SK-N-SH (cell line): ENCODE measurements around the gene BAIAP2.

Experiments
- CHD2 ChIP-seq: fragments of 150-350 bp; IDR thresholded peaks from 2 replicates; pipeline ENCODE4 v1.6.1; 2018; ENCODE audit warnings: low read length; ENCODE audit not compliant: partially characterized antibody
- CTCF ChIP-seq: fragments of 200-600 bp; sonication (generic); IDR thresholded peaks from 2 replicates; pipeline ENCODE4 v1.6.1; 2017; ENCODE audit warnings: antibody characterized with exemption, mild to moderate bottlenecking, moderate library complexity
- ELF1 ChIP-seq: IDR thresholded peaks from 2 replicates; pipeline ENCODE4 v1.4.0; 2012
- EZH2phosphoT487 ChIP-seq: fragments of 200-600 bp; sonication (generic); IDR thresholded peaks from 2 replicates; pipeline ENCODE4 v1.6.1; 2017; ENCODE audit warnings: low read depth, mixed run types, mild to moderate bottlenecking, antibody characterized with exemption, moderate library complexity, borderline replicate concordance
- POLR2AphosphoS5 ChIP-seq: IDR thresholded peaks from 2 replicates; pipeline ENCODE4 v1.6.1; 2012; ENCODE audit warnings: low read depth, low read length
- RCOR1 ChIP-seq: fragments of 150-350 bp; IDR thresholded peaks from 2 replicates; pipeline ENCODE4 v1.6.1; 2017; ENCODE audit warnings: antibody characterized with exemption, low read length
- REST ChIP-seq: IDR thresholded peaks from 2 replicates; pipeline ENCODE4 v1.6.1; 2012; ENCODE audit warnings: mild to moderate bottlenecking, low read depth, low read length, moderate library complexity
- TAF1 ChIP-seq: IDR thresholded peaks from 2 replicates; pipeline ENCODE4 v1.6.1; 2012; ENCODE audit warnings: low read depth, mild to moderate bottlenecking, low read length, moderate library complexity, borderline replicate concordance
- YY1 ChIP-seq: IDR thresholded peaks from 2 replicates; pipeline ENCODE4 v1.4.0; 2012; ENCODE audit warnings: low read depth, mild to moderate bottlenecking

DNA sequence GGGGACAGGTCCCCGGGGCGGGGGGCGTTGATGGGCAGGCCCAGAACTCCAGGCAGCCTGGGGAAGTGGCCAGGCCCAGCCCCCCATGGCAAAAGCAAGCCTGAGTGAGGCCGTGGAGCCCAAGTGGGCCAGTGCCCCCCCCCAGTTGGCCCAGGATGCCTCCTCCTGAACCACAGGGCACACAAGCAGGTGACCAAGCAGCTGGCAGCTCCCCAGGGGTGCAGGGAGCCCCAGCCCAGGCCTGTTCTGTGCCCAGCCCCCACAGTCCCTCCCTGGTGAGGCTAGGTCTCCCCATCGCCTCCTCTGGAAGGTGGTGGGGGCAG lies 92.1 kb downstream of the BAIAP2 start:
- no peak for TF ChIP-seq POLR2AphosphoS5
- TF ChIP-seq EZH2phosphoT487: no peak
- TF ChIP-seq REST: no peak
- no peak for TF ChIP-seq YY1
- TF ChIP-seq RCOR1: no peak
- TF ChIP-seq CTCF: no peak
- no peak for TF ChIP-seq TAF1
- no peak for TF ChIP-seq ELF1
- TF ChIP-seq CHD2: no peak
